Lower lobe of right lung (tissue), 2 donors: ENCODE measurements around the gene FBXW12. TPM values are rescaled to one million over a fixed set of nuclear protein-coding genes. Genes with fewer than 3 reads are reported as not detected.

ENCODE experiments used
- ATAC-seq, 2 donors: fragments of 200-7000 bp; cut with Tn5 transposase; one replicate each; pipeline ENCODE4 v1.9.1; 2020 to 2022; ENCODE audit warnings: mild to moderate bottlenecking in 2 of 2, moderate library complexity in 2 of 2
- DNase-seq: peaks from one replicate; pipeline ENCODE4 v3.0.0-alpha.2; 2020
- H3K27ac ChIP-seq: fragments of 200-600 bp; one replicate; pipeline ENCODE4 v1.8.0; 2022
- H3K27me3 ChIP-seq: fragments of 200-600 bp; one replicate; pipeline ENCODE4 v1.8.0; 2022; ENCODE audit warnings: low read depth
- H3K36me3 ChIP-seq: fragments of 200-600 bp; one replicate; pipeline ENCODE4 v1.8.0; 2022; ENCODE audit warnings: mild to moderate bottlenecking
- H3K4me1 ChIP-seq: fragments of 200-600 bp; one replicate; pipeline ENCODE4 v1.8.0; 2022
- H3K4me3 ChIP-seq: fragments of 200-600 bp; one replicate; pipeline ENCODE4 v1.8.0; 2022; ENCODE audit warnings: mild to moderate bottlenecking
- H3K9me3 ChIP-seq: fragments of 200-600 bp; one replicate; pipeline ENCODE4 v1.8.0; 2022
- intact Hi-C: fragments of 100-400 bp; cut with DNase I; formaldehyde crosslinking; loops from one replicate; pipeline ENCODE4 v1.11.0; 2022
- total RNA-seq: library from RNA; stranded (reverse); fragmentation: NEBNext Ultra II Directional; extraction: Animal tissue kit (Norgen Biotek cat#: 25700); gene quantifications from one replicate; pipeline ENCODE4 v1.2.1, GENCODE V29; 2021
- TF ChIP-seq, protein P1 (sequence below): fragments of 200-600 bp; IDR thresholded peaks from one replicate; pipeline ENCODE4 v1.8.0; 2022; ENCODE audit warnings: antibody characterized with exemption, mild to moderate bottlenecking
- donor health status: DM: no; HTN: yes; CAD: no; lungs with severe emphysema.

FBXW12 gene
- total RNA-seq, 1 donor from 2014 or later, result not detected

DNA sequence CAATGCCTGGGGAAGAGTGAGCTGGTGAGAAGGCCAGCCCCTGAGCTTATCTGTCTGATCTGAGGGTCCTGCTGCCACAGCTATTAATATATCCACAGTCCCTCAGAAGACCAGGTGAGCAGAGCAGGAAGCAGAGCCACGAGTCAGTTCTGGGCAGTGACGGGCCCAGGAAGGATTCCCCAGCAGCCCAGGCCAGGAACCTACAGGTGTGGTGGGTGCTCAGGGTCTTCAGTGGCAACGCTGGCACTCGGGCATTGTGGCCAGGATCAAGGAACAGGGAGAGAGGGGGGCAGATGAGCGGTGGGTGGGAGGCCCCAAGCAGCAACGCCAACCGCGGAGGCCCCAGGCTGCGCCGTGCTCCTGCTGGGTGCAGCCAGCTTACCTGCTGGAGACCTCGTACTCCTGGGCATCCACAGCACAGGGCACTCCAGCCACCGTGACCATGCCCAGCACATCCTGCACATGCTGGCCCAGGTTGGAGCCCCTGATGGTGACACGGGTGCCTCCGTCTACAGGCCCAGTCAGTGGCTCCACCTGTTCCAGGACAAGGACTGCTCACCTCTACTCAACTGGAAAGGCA, 45.6 kb downstream of the FBXW12 start:
- DNase-seq (no peak), ATAC-seq (no peak)
- Histone ChIP-seq H3K27me3 (no peaks in the 10 kb centered on the region), H3K4me1 (no peaks in the 10 kb centered on the region), H3K4me3 (no peak overlapping the region), H3K27ac (no peak overlapping the region), H3K9me3 (no peaks in the 10 kb centered on the region), H3K36me3 (peaks cover 87% of the 10 kb centered on the region)
- TF ChIP-seq, protein P1, sequence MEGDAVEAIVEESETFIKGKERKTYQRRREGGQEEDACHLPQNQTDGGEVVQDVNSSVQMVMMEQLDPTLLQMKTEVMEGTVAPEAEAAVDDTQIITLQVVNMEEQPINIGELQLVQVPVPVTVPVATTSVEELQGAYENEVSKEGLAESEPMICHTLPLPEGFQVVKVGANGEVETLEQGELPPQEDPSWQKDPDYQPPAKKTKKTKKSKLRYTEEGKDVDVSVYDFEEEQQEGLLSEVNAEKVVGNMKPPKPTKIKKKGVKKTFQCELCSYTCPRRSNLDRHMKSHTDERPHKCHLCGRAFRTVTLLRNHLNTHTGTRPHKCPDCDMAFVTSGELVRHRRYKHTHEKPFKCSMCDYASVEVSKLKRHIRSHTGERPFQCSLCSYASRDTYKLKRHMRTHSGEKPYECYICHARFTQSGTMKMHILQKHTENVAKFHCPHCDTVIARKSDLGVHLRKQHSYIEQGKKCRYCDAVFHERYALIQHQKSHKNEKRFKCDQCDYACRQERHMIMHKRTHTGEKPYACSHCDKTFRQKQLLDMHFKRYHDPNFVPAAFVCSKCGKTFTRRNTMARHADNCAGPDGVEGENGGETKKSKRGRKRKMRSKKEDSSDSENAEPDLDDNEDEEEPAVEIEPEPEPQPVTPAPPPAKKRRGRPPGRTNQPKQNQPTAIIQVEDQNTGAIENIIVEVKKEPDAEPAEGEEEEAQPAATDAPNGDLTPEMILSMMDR, result no peak
- intact Hi-C loops, result no loop called here

GRCh38 chr3:48418140-48418539, 46.1 kb downstream of the FBXW12 start:
- DNase-seq (no peak), ATAC-seq (no peak)
- peaks cover 85% of the 10 kb centered on the region for H3K36me3 ChIP-seq
- H3K27ac ChIP-seq, result no peak overlapping the region
- H3K27me3 ChIP-seq, result no peaks in the 10 kb centered on the region
- TF ChIP-seq, protein P1, result no peak
- no peak overlapping the region for H3K4me3 ChIP-seq
- no peaks in the 10 kb centered on the region for H3K4me1 ChIP-seq
- intact Hi-C loops, result no loop called here
- H3K9me3 ChIP-seq, result no peaks in the 10 kb centered on the region

DNA sequence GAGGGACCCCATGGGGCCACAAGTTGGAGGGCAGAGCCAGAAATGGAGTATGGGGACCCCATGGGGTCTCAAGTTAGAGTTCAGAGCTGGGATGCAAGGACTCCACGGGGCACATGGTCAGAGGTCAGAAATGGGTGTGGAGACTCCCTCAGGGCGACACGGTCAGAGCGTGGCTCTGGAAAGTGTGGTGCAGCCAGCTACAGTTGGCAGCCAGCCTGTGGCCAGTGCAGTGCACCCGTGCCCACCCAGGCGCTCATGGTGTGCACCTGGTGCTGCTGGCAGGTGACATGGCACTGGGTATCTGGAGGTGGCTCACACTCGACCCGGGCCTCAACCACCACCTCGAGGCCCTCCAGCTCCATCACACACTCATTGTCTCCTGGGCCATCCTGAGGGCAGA, 46.6 kb downstream of the FBXW12 start:
- Histone ChIP-seq H3K27me3 (no peaks in the 10 kb centered on the region), H3K4me1 (no peaks in the 10 kb centered on the region), H3K27ac (no peak overlapping the region), H3K36me3 (peaks cover 81% of the 10 kb centered on the region), H3K4me3 (no peak overlapping the region), H3K9me3 (no peaks in the 10 kb centered on the region)
- no peak for DNase-seq
- TF ChIP-seq, protein P1, result no peak
- ATAC-seq, result no peak
- intact Hi-C loops, result no loop called here

GRCh38 chr3:48419149-48419548, 47.1 kb downstream of the FBXW12 start:
- H3K4me3 ChIP-seq, result no peak overlapping the region
- ATAC-seq (no peak), DNase-seq (no peak)
- TF ChIP-seq, protein P1, result no peak
- H3K9me3 ChIP-seq, result no peaks in the 10 kb centered on the region
- intact Hi-C loops, result no loop called here
- H3K4me1 ChIP-seq, result no peaks in the 10 kb centered on the region
- H3K27me3 ChIP-seq, result no peaks in the 10 kb centered on the region
- H3K27ac ChIP-seq, result no peak overlapping the region
- H3K36me3 ChIP-seq, result peaks cover 79% of the 10 kb centered on the region

GRCh38 chr3:48419597-48419996, 47.6 kb downstream of the FBXW12 start:
- TF ChIP-seq, protein P1, result no peak
- Histone ChIP-seq H3K4me3 (no peak overlapping the region), H3K27me3 (no peaks in the 10 kb centered on the region), H3K4me1 (no peaks in the 10 kb centered on the region), H3K36me3 (peaks cover 76% of the 10 kb centered on the region), H3K9me3 (no peaks in the 10 kb centered on the region), H3K27ac (no peak overlapping the region)
- no peak for DNase-seq
- no peak for ATAC-seq
- intact Hi-C loops, result no loop called here
